ENCODE measurements around the gene FOSB. TPM values are rescaled to one million over a fixed set of nuclear protein-coding genes. Genes with fewer than 3 reads are reported as not detected.
"Not testable (repeated sequence)": the region's sequence is repeated elsewhere in the genome, so short reads cannot be mapped to it uniquely, and the experiment has no call there.

The FOSB gene
- polyA plus RNA-seq (ENCODE audit: insufficient read length): 95.9 TPM
- long read RNA-seq, donor 1, transcript FOSB-205 (1 exons, 2,182 nt): major isoform, 8 of 10 reads
- long read RNA-seq, donor 1, partial matches to known transcripts: 0 of 10 reads
- long read RNA-seq, donor 1, other reads (novel, unspliced or antisense): 0 of 10 reads
- long read RNA-seq, donor 2, partial matches to known transcripts: 0 of 2 reads
- long read RNA-seq, donor 2, other reads (novel, unspliced or antisense): 0 of 2 reads
- long read RNA-seq, donor 3, transcript FOSB-205 (1 exons, 2,182 nt): major isoform, 12 of 17 reads
- long read RNA-seq, donor 3, partial matches to known transcripts: 0 of 17 reads
- long read RNA-seq, donor 3, other reads (novel, unspliced or antisense): 0 of 17 reads
- long read RNA-seq, donor 4, partial matches to known transcripts: 0 of 3 reads
- long read RNA-seq, donor 4, other reads (novel, unspliced or antisense): 0 of 3 reads
- long read RNA-seq, donor 5, transcript FOSB-205 (1 exons, 2,182 nt): major isoform, 8 of 13 reads
- long read RNA-seq, donor 5, partial matches to known transcripts: 0 of 13 reads
- long read RNA-seq, donor 5, other reads (novel, unspliced or antisense): 0 of 13 reads
- long read RNA-seq, donor 6, partial matches to known transcripts: 0 of 5 reads
- long read RNA-seq, donor 6, other reads (novel, unspliced or antisense): 0 of 5 reads
- long read RNA-seq, donor 7, transcript FOSB-205 (1 exons, 2,182 nt): major isoform, 17 of 44 reads
- long read RNA-seq, donor 7, partial matches to known transcripts: 20 of 44 reads
- long read RNA-seq, donor 7, other reads (novel, unspliced or antisense): 0 of 44 reads
- long read RNA-seq, donor 8, partial matches to known transcripts: 0 of 1 reads
- long read RNA-seq, donor 8, other reads (novel, unspliced or antisense): 0 of 1 reads

- peak; percentile 92 for DNase-seq
These were observed at the start of gene FOSB for GRCh38 chr19:45467456-45468158. TSS of gene FOSB (plus strand) at chr19:45467996. CDS start at chr19:45468587, 591 bp downstream.

GRCh38 chr19:45418802-45419201 is 49.0 kb upstream of the FOSB start:
- DNase-seq: no peak

DNA sequence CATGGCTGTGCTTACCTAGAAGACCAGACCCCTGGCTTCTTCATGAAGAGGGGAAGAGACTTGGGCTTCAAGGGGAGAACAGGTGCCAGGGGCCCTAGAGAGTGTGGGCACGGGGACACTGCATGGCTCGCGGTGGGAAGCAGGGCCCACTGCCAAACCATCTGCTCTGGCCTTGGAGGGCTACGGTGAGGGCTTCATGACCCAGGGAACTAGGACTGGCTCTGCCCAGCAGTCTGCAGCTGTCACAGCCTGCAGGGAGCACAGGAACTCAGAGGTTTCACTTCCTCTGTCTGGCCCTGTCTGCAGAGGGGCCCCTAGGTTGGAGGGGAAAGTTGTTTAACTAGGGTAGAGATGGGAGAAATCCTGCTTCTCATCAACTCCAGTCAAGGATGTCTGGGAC is 48.4 kb upstream of the FOSB start:
- no peak for DNase-seq

- no peak for DNase-seq
These were observed 47.9 kb upstream of the FOSB start for GRCh38 chr19:45419895-45420294.

- no peak for DNase-seq
These were observed 47.4 kb upstream of the FOSB start for GRCh38 chr19:45420356-45420755.

DNA sequence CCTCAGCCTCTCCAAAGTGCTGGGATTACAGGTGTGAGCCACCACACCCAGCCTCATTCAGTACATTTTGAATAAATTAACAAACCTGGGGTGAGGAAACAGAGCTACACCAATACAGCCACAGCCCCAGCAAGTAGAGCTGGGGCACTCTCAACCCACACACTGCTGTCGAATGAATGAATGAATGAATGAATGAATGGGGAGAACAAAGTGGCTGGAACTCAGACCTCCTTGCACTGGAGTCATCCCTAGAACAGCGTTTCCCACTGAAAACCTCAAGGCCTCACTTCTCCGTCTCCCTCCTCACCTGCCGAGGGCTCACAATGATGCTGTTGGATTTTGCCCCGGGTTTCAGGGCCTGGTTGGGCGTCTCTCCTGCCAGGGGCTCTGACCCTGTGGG is 46.9 kb upstream of the FOSB start:
- DNase-seq: no peak

DNA sequence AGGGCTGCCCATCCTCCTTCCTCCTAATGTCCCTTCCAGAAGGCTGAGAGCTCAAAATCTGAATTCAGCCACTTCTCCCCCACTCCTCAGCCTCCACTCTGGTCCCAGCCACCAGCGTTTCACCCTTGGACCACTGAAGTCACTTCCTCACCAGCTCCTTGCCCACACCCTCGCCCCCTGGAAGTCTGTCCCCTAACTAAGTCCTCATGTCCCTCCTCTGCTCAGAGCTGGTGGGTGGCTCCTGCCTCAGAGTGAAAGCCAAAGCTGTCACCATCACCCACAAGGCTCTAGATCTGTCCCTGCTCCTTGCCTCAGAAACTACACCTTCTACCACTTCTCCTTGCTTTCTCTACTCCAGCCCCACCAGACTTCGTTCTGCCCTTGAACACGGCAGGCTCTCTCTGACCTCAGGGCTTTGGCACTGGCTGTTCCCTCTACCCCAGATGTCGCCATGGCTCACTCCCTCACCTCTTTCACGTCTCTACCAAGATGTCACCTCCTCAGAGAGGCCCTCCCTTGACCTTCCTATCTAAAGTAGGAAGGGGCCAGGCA is 45.8 kb upstream of the FOSB start:
- DNase-seq: no peak

DNA sequence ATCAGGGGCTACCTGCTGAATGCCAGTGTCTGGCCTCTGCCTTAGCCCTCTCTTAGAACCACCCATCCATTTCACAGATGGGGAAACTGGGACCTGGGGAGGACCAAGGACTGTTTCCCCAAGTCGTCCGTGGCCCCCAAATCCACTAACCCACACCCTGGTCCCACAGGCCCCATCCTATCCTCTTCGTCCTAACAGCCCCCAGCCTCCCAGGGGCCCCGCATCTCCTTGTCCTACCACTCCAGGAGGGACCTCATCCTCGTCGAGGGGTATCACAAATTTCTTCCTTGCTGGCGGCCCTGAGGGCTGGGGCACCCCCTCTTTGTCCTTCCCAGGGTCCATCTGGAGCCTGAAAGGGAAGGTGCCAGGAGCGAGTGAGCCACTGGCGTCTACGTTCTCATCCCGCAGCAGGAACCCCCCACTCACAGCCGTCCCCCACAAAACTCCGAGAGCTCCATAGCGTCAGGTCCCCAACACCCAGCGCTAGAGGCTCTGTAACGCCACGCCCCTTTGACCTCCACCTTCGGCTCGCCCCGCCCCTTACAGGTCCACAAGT is 44.7 kb upstream of the FOSB start:
- no peak for DNase-seq

DNA sequence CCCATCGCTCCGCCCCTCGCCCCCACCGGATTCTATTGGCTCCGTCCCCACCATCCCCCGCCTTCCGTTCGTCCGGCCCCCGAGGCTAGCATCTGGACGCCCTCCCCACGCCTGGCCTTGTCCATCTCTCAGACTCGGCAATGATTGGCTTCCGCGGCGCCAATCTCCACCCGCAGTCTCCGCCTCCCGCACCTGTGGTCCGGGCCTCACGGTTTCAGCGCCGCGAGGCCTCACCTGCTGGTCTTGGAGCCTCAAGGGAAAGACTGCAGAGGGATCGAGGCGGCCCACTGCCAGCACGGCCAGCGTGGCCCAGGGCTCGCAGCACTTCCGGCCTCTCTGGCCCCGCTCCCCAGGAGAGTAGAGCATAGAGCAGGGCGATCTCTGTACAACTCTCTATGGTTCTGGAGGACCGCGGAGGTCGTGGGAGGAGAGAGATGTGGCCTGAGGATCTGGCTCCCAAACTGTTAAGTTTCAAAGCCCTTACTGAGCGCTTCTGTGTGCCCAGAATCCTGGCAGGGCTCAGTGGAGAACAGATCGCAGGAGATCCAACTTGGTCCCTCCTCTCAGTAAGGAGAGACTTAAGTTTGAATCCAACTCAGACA is 44.1 kb upstream of the FOSB start, which contains the start of gene ERCC1:
TSS of gene ERCC1 (minus strand) at position 329 of the 602 bp plus-strand sequence. CDS start 543 bp downstream, outside the sequence.
- DNase-seq: peak; percentile 96

DNA sequence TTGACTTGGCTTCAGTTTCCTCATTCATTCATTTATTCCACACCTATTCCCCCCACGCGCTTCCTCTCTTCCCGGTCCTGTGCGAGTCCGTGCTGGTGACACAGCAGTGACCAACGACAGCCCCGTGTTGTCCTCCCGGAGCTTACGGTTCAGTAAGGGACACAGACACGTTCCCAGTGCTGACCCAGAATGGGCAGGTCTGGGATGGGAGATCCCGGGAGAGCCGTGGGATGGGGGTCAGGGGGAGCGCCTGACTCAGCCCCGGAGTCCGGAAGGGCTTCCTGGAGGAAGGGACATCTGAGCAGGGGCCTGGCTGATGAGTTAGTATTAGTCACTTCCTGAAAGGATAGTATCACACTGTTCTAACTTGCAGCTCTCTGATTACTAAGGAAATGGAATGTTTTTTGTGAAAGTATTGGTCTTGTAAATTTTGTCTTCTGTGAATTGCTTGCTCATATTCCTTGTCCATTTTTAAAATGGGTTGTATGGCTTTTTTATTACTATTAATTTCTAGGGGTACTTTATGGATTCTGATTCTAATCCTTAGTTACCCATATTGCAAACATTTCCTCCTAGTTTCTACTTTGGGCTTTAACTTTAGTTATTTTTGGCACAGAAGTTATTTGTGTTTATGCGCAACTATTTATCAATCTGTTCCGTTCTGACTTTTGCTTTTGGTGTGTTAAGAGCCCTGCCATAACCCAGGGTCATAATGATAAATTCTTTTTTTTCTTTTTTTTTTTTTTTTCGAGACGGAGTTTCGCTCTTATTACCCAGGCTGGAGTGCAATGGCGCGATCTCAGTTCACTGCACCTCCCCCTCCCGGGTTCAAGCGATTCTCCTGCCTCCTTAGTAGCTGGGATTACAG is 43.4 kb upstream of the FOSB start:
- DNase-seq: no peak

DNA sequence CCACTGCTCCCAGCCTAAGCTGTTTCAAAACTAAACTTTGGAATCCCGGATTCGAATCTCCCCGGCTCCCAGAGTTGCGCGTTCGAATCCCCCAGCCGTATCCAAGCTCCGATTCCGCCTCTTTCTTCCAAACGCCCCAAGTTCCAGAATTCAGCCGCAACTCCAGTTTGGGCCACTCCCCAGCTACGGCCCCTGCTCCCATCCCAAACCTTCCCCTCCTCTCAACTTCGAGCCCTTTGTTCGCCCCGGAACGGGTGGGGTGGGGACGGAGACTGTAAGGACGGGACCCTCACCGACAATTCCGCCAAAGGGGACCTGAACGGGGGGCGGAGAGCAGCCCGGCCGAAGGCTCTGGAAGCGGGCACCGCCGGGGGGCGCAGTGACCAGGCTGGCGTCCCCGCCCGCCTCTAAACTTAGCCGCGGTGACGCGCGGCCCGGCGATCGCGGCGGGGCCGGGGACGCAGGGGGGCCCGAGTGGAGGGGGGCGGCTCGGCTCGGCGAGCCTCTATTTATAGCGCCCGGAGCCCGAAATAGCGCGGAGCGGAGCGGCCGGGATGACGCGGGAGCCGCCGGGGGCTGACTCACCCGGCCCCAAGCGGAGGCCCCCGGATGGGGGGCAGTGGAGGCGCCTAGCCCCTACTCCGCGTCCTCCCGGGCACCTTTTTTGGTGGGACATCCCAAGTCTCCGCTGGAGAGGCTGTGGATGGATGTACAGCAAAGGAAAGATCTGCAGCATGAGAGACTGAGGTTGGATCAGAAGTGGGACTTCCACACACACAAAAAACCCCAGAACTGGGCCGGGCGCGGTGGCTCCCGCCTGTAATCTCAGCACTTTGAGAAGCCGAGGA is 39.2 kb upstream of the FOSB start:
- DNase-seq: no peak

DNA sequence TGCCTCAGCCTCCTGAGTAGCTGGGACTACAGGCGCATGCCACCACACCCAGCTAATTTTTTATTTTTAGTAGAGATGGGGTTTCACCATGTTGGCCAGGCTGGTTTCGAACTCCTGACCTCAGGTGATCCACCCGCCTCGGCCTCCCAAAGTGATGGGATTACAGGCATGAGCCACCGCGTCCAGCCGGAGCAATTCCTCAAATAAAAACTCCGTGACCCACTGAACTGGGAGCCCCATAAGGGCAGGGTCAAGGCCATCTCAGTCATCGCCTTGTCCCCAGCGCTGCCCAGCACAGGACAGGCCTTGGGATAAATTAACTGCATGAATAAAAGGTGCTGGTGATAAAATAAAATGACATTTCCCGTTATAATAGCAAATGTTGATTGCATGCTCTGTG is 37.9 kb upstream of the FOSB start:
- not testable (repeated sequence) for DNase-seq

GRCh38 chr19:45431008-45431407 is 36.8 kb upstream of the FOSB start:
- DNase-seq: not testable (repeated sequence)

DNA sequence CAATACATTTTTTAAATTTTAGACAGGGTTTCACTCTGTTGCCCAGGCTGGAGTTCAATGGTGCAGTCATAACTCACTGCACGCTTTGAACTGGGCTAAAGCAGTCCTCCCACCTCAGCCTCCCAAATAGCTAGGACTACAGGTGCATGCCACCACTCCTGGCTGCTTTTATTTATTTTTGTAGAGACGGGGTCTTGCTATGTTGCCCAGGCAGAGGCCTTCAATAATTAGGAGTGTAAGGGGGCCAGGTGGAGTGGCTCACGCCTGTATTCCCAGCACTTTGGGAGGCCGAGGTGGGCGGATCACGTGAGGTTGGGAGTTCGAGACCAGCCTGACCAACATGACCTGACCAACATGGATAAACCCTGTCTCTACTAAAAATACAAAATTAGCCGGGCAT is 35.3 kb upstream of the FOSB start:
- DNase-seq: not testable (repeated sequence)

GRCh38 chr19:45437328-45437727 is 30.5 kb upstream of the FOSB start:
- DNase-seq: no peak

DNA sequence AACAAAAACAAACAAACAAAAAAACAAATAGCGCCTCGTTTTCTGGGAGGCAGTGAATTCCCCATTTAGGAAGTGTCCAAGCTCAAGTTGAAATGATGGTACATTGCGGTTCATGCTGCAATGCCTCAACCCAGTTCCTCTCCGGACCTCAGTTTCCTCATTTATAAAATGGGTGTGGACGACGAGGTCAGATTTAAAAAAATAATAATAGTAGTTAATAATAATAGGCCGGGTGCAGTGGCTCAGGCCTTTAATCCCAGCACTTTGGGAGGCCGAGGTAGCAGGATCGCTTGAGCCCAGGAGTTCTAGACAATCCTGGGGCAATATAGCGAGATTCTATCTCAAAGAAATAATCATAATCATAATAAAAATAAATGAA is 28.6 kb upstream of the FOSB start:
- no peak for DNase-seq

GRCh38 chr19:45439569-45440258 is 28.1 kb upstream of the FOSB start:
- peak; percentile 77 for DNase-seq

DNA sequence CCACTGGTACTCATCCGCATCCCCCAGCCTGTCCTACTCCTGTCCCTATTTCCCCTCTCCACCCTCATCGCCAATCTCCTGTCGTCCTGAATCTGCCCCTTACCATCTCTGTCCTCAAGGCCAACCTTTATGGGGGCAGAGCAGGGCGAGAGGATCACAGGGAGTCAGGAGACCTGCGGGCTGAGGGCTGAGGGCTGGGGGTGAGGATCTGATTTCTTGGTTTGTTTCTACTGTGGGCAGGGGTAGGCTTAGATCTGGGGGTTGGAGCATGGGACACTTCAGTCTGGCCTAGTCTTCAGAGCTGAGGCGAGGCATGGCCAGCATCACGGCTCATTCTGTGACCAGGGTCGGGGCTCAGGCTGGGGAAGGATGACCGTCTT is 27.5 kb upstream of the FOSB start:
- no peak for DNase-seq

Data from left kidney (tissue), 8 donors.